Activated T-helper 2 cell treated with anti-CD3 and anti-CD28 coated beads, Interferon-gamma antibody, Interleukin-2, Interleukin-4, amounts not matched to agents 10 μg/mL and 5 μg/mL and 100 μg/mL, durations not matched to agents 14 hours and 24 hours and 36 hours (primary cell): ENCODE results near the gene MPC1. TPM values are rescaled to one million over a fixed set of nuclear protein-coding genes. Genes with fewer than 3 reads are reported as not detected.

Experiments used
- total RNA-seq: library from RNA; stranded (reverse); gene quantifications from 2 replicates; pipeline ENCODE4 v1.2.3, GENCODE V29; 2022

MPC1 gene
- total RNA-seq, 1 donor from 2014 or later, result 20.3 TPM

Other genes with a start within 250 kb of the MPC1 start
- gene TBXT, start 215.1 kb downstream of the MPC1 start, total RNA-seq, result not detected in 2 replicates
- 0.14 and 0.25 TPM in 2 replicates for gene PRR18, start 74.5 kb downstream of the MPC1 start, total RNA-seq
- 54.5 and 59.5 TPM in 2 replicates for gene SFT2D1, start 40.4 kb downstream of the MPC1 start, total RNA-seq
- gene RAMACL, start 203.7 kb upstream of the MPC1 start, total RNA-seq, result 0.32 TPM in 1 of 2 replicates, not detected in the other
- gene RPS6KA2, start 244.3 kb upstream of the MPC1 start, total RNA-seq, result 2.1 and 2.2 TPM in 2 replicates